Keratinocyte (primary cell): Measurements from ENCODE around the gene NRARP. TPM values are rescaled to one million over a fixed set of nuclear protein-coding genes. Genes with fewer than 3 reads are reported as not detected.

Source experiments
- DNase-seq: peaks from one replicate; pipeline ENCODE4 v3.0.0-alpha.2; 2011; ENCODE audit warnings: low read depth, missing footprints, low spot score
- FAIRE-seq: peaks from 2 replicates; lab custom pipeline; 2011; peaks lifted over from hg19 to GRCh38; lab: Jason Lieb, UNC
- H2AFZ ChIP-seq: 2 replicates; pipeline ENCODE4 v1.6.0; 2012; ENCODE audit warnings: low read length, control low read depth, inconsistent platforms; ENCODE audit not compliant: control insufficient read depth
- H3K27ac ChIP-seq: 2 replicates; pipeline ENCODE4 v1.5.1; 2011; ENCODE audit warnings: low read length; ENCODE audit not compliant: control insufficient read depth, insufficient read depth
- H3K27me3 ChIP-seq: 3 replicates; pipeline ENCODE4 v1.6.0; 2011; ENCODE audit warnings: low read length; ENCODE audit not compliant: control insufficient read depth, insufficient read depth; ENCODE audit errors: extremely low read depth
- H3K36me3 ChIP-seq, 2 experiments: 2 replicates in 1 of 2; 3 replicates in 1 of 2; pipeline ENCODE4 v1.5.1; 2011; ENCODE audit warnings: low read length in 2 of 2, mild to moderate bottlenecking in 1 of 2; ENCODE audit not compliant: control insufficient read depth in 2 of 2, insufficient read depth in 2 of 2; ENCODE audit errors: extremely low read depth in 1 of 2
- H3K4me1 ChIP-seq: 3 replicates; pipeline ENCODE4 v1.5.1; 2011; ENCODE audit warnings: low read length; ENCODE audit not compliant: control insufficient read depth, insufficient read depth; ENCODE audit errors: extremely low read depth
- H3K4me2 ChIP-seq: 3 replicates; pipeline ENCODE4 v1.6.0; 2011; ENCODE audit warnings: low read depth, low read length; ENCODE audit not compliant: control insufficient read depth, insufficient read depth; ENCODE audit errors: extremely low read depth
- H3K4me3 ChIP-seq, 3 experiments: fragments of 200-600 bp in 1 of 3; sonication (generic) in 1 of 3; 2 replicates in 2 of 3; 3 replicates in 1 of 3; pipeline ENCODE4 v1.5.1; 2011 to 2016; ENCODE audit warnings: low read length in 3 of 3, mild to moderate bottlenecking in 3 of 3, control low read depth in 2 of 3, inconsistent platforms in 1 of 3, low read depth in 1 of 3, mixed read lengths in 1 of 3, mixed run types in 1 of 3, moderate library complexity in 1 of 3; ENCODE audit not compliant: control insufficient read depth in 2 of 3, insufficient read depth in 2 of 3; ENCODE audit errors: extremely low read depth in 1 of 3
- H3K79me2 ChIP-seq: 2 replicates; pipeline ENCODE4 v1.6.0; 2012; ENCODE audit warnings: low read length; ENCODE audit not compliant: control insufficient read depth, insufficient read depth
- H3K9ac ChIP-seq: 3 replicates; pipeline ENCODE4 v1.6.0; 2011; ENCODE audit warnings: low read length; ENCODE audit not compliant: control insufficient read depth, insufficient read depth; ENCODE audit errors: extremely low read depth
- H3K9me1 ChIP-seq: 3 replicates; pipeline ENCODE4 v1.6.0; 2011; ENCODE audit warnings: low read length; ENCODE audit not compliant: control insufficient read depth, insufficient read depth; ENCODE audit errors: extremely low read depth
- H3K9me3 ChIP-seq: 2 replicates; pipeline ENCODE4 v1.5.1; 2012; ENCODE audit warnings: low read depth, low read length; ENCODE audit not compliant: control insufficient read depth
- H4K20me1 ChIP-seq: 3 replicates; pipeline ENCODE4 v1.6.0; 2011; ENCODE audit warnings: low read length; ENCODE audit not compliant: control insufficient read depth, insufficient read depth; ENCODE audit errors: extremely low read depth
- EZH2 ChIP-seq: IDR thresholded peaks from one replicate; pipeline ENCODE4 v1.6.1; 2012; ENCODE audit warnings: inconsistent platforms, mild to moderate bottlenecking, low read length, moderate library complexity
- dilution Hi-C: fragments of 300-500 bp; cut with MboI; formaldehyde crosslinking; loops from one replicate; pipeline ENCODE4 v1.7.0; 2020; ENCODE audit warnings: low sequenced_read_pairs; ENCODE audit not compliant: extremely low pct_ligation_motif_present
- polyA plus RNA-seq, 5 experiments: library from polyadenylated mRNA; depleted of rRNA in 3 of 5; stranded (reverse) in 3 of 5; stranded (forward) in 1 of 5; unstranded in 1 of 5; fragments of >200 nt; gene quantifications; 1 replicate in 1 of 5; 2 replicates in 3 of 5; 3 replicates in 1 of 5; pipeline versions ENCODE4 v1.2.1 to v1.2.3, GENCODE V29; 2011 to 2012; ENCODE audit warnings: missing spikeins in 2 of 5, low read depth in 1 of 5, low replicate concordance in 1 of 5
- TF ChIP-seq, protein P1 (sequence below), 3 experiments: IDR thresholded peaks in 1 of 3; conservative IDR thresholded peaks in 1 of 3; optimal IDR thresholded peaks in 1 of 3; 2 replicates in 2 of 3; 3 replicates in 1 of 3; pipeline versions ENCODE3 to v1.5.1; 2011; ENCODE audit warnings: low read length in 3 of 3, mild to moderate bottlenecking in 3 of 3, moderate library complexity in 2 of 3, control low read depth in 1 of 3, inconsistent platforms in 1 of 3; ENCODE audit not compliant: insufficient read depth in 2 of 3; ENCODE audit errors: extremely low read depth in 1 of 3

NRARP gene
- polyA plus RNA-seq, 1 donor (not counting 4 experiments of a cell fraction or from before 2014, with no cell fraction given) = 2.4 TPM

DNA sequence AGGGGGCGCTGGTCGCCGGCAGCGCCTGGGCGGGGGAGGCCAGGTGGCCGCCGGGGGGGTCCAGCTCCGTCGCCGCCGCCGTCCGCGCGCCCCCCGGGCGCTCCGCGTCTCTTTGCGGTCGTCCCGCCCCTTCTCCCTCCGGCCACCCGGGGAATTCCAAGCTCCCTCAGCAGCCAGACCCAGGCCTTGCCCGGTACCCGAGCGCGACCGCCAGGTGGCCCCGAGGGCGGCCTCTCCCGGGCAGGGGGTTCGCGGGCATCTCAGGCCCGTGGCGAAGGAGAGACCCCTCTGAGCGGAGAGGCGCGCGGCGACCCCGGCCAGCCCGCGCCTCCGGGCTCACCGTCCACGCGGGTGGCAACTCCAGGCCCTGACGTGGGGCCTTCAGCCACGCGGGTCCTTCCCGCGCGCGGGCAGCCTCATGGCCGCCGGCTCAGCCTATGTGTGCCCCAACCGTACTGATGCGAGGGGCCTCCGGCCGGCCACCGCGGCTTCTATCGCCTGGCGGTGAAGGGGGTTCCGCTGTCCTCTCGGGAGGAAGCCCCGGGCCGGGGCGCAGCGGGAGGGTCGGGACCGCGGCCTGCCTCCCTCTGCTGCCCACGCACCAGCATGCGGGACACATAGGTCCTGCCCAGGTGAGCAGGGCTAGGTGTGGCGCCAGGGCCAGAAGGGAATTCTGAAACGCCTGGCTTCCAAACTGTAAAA is 529 bp upstream of the NRARP start:
- Histone ChIP-seq H3K4me1 (peaks cover 23% of the 10 kb centered on the region), H3K9ac (peak overlapping the region; percentile 83), H3K4me2 (peak overlapping the region; percentile 89), H3K27ac (peak overlapping the region; percentile 56), H3K79me2 (no peaks in the 10 kb centered on the region), H4K20me1 (no peaks in the 10 kb centered on the region), H3K9me3 (no peaks in the 10 kb centered on the region), H3K4me3 (peak overlapping the region; percentile 35 to 48 (median 43)), H3K36me3 (no peaks in the 10 kb centered on the region), H2AFZ (peak overlapping the region; percentile 56), H3K27me3 (peaks cover 16% of the 10 kb centered on the region), H3K9me1 (no peaks in the 10 kb centered on the region)
- no peak for FAIRE-seq
- TF ChIP-seq EZH2 = no peak
- TF ChIP-seq, protein P1, sequence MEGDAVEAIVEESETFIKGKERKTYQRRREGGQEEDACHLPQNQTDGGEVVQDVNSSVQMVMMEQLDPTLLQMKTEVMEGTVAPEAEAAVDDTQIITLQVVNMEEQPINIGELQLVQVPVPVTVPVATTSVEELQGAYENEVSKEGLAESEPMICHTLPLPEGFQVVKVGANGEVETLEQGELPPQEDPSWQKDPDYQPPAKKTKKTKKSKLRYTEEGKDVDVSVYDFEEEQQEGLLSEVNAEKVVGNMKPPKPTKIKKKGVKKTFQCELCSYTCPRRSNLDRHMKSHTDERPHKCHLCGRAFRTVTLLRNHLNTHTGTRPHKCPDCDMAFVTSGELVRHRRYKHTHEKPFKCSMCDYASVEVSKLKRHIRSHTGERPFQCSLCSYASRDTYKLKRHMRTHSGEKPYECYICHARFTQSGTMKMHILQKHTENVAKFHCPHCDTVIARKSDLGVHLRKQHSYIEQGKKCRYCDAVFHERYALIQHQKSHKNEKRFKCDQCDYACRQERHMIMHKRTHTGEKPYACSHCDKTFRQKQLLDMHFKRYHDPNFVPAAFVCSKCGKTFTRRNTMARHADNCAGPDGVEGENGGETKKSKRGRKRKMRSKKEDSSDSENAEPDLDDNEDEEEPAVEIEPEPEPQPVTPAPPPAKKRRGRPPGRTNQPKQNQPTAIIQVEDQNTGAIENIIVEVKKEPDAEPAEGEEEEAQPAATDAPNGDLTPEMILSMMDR (optimal IDR thresholded peaks at IDR 0.05 in 1 of 3, IDR thresholded peaks at IDR 0.05 in 1 of 3, conservative IDR thresholded peaks at IDR 0.05 in 1 of 3; ENCODE audit: extremely low read depth in 1 of 3, insufficient read depth in 2 of 3, low read length in 3 of 3) = peak in 1 of 3 experiments; percentile 56
- no peak for DNase-seq
- dilution Hi-C loops = no loop called here

DNA sequence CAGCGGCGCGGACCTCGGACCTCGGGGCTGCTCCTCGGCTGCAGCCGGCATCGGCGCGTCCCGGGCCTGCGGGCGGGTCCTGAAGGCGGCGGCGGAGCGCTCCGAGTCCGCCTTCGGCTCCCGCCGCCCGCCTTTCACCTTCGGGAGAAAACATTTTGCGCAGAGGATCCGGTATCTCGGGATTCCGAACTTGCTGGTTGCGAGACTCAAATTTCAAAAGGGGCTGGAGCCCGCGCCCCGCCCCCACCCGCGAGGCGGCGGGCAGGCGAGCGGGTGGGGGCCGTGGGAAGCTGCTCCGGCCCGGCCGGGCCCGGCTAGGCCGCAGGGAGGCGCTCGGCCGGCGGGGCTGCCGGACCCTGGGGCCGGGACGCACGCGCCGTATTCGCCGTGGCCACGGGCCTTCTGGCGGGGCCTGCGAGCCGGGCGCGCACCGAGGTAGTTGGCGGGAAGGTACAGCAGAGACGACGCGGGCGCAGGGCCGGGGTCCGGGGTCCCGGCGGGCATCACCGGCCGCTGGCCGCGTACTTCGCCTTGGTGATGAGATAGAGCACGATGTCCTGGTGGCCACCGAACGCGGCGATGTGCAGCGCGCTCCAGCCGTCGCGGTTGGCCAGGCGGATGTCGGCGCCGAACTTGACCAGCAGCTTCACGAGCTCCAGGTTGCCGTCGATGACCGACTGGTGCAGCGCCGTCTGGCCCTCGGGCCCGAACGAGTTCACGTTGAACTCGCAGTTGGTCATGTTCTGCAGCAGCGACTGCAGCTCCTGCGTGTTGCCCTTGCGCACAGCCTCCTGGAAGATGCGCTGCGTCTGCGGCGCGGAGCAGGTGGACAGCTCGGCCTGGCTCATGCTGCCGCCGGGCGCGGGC is 757 bp downstream of the NRARP start:
- Histone ChIP-seq H3K4me1 (peaks cover 23% of the 10 kb centered on the region), H4K20me1 (no peaks in the 10 kb centered on the region), H3K27ac (no peak overlapping the region), H3K4me2 (peak overlapping the region; percentile 76), H3K9ac (peak overlapping the region; percentile 41), H3K9me3 (no peaks in the 10 kb centered on the region), H3K9me1 (no peaks in the 10 kb centered on the region), H2AFZ (no peak overlapping the region), H3K79me2 (no peaks in the 10 kb centered on the region), H3K4me3 (peak overlapping the region; percentile 21 to 70 (median 59)), H3K36me3 (no peaks in the 10 kb centered on the region), H3K27me3 (peaks cover 13% of the 10 kb centered on the region)
- no peak for FAIRE-seq
- dilution Hi-C loops = no loop called here
- no peak for DNase-seq
- peak; percentile 71 for TF ChIP-seq EZH2
- TF ChIP-seq, protein P1 (optimal IDR thresholded peaks at IDR 0.05 in 1 of 3, IDR thresholded peaks at IDR 0.05 in 1 of 3, conservative IDR thresholded peaks at IDR 0.05 in 1 of 3; ENCODE audit: extremely low read depth in 1 of 3, insufficient read depth in 2 of 3, low read length in 3 of 3) = peak in 1 of 3 experiments; percentile 20
